Measurements from ENCODE around the gene FAXDC2. TPM values are rescaled to one million over a fixed set of nuclear protein-coding genes. Genes with fewer than 3 reads are reported as not detected.
A peak's percentile ranks its signal among the peaks of the same experiment; 100 is the strongest.

Gene FAXDC2
- total RNA-seq, 2 experiments from 2014 or later: not detected

GRCh38 chr5:154885439-154885838 lies 35.0 kb upstream of the FAXDC2 start:
- ChIA-PET POLR2A (no interaction called here), CTCF (interaction anchor here (1.2 kb wide), 1 partner anchor 235 kb away, joined by 4 read pairs; no protein-coding TSS in a partner anchor)
- peaks cover 86% of the 10 kb centered on the region for H3K36me3 Mint-ChIP-seq (ENCODE audit: low read depth)
- no peak for ATAC-seq
- H3K4me1 Mint-ChIP-seq (ENCODE audit: low read depth): no peaks in the 10 kb centered on the region
- peaks cover 22% of the 10 kb centered on the region for H3K9me3 Mint-ChIP-seq
- no peak overlapping the region for H3K27ac Mint-ChIP-seq
- no peak for DNase-seq
- H3K4me3 Mint-ChIP-seq: no peak overlapping the region
- TF ChIP-seq CTCF (IDR thresholded peaks at IDR 0.05): no peak
- intact Hi-C loops (cut with micrococcal nuclease): no loop called here
- no peaks in the 10 kb centered on the region for H3K27me3 Mint-ChIP-seq

- no peak for ATAC-seq
- Mint-ChIP-seq H3K36me3 (ENCODE audit: low read depth) (peaks cover 89% of the 10 kb centered on the region), H3K4me1 (ENCODE audit: low read depth) (no peaks in the 10 kb centered on the region), H3K27ac (no peak overlapping the region), H3K4me3 (no peak overlapping the region), H3K27me3 (no peaks in the 10 kb centered on the region), H3K9me3 (peaks cover 26% of the 10 kb centered on the region)
- ChIA-PET POLR2A (no interaction called here), CTCF (no interaction called here)
- no peak for DNase-seq
- TF ChIP-seq CTCF (IDR thresholded peaks at IDR 0.05): no peak
- intact Hi-C loops (cut with micrococcal nuclease): no loop called here
Observed at GRCh38 chr5:154884424-154884823, 34.0 kb upstream of the FAXDC2 start.

- Mint-ChIP-seq H3K9me3 (peaks cover 35% of the 10 kb centered on the region), H3K4me1 (ENCODE audit: low read depth) (no peaks in the 10 kb centered on the region), H3K27me3 (no peaks in the 10 kb centered on the region), H3K36me3 (ENCODE audit: low read depth) (peaks cover 86% of the 10 kb centered on the region), H3K27ac (no peak overlapping the region), H3K4me3 (no peak overlapping the region)
- ChIA-PET CTCF (no interaction called here), POLR2A (no interaction called here)
- no peak for ATAC-seq
- no peak for DNase-seq
- no peak for TF ChIP-seq CTCF (IDR thresholded peaks at IDR 0.05)
- intact Hi-C loops (cut with micrococcal nuclease): no loop called here
Observed at GRCh38 chr5:154881986-154882385, 31.6 kb upstream of the FAXDC2 start.

DNA sequence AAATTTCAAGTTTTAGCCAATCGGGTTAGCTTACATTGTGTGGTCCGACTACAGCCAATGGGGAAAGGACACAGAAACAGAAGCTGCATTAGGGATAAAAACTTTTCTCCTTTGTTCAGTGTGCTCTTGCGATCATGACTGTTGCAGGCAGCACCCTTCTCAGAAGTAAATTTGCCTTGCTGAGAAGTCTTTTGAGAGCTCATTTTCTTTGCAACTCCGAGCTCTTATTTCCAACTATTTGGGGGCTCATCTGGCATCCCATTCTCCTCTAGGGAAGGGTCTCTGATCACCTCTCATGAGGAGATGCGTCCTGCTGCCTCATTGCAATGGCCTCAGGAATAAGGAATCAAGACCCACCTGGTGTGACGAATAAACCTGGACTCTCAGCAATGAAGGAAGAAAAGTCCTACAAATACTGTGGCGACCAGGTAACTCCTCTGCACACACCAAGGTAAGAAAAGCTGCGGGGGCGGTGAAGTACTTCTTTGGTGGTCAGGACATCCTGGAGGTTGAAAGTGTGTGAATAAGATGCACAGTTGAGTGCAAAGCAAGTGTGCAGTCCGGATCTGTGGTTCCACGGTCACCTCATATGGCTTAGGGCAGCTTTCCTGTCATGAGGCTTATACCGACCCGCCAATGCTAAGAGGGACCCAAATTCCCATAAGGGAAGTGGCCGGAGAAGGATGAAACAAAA lies 28.4 kb upstream of the FAXDC2 start:
- TF ChIP-seq CTCF (IDR thresholded peaks at IDR 0.05): no peak
- DNase-seq: no peak
- no peak for ATAC-seq
- no peaks in the 10 kb centered on the region for H3K27me3 Mint-ChIP-seq
- no peak overlapping the region for H3K4me3 Mint-ChIP-seq
- no peak overlapping the region for H3K27ac Mint-ChIP-seq
- intact Hi-C loops (cut with micrococcal nuclease): loop anchor here (10.0 kb wide), 1 partner anchor 224 kb away; no protein-coding TSS in a partner anchor
- ChIA-PET CTCF (interaction anchor here (0.6 kb wide), 1 partner anchor 463 kb away, joined by 3 read pairs; no protein-coding TSS in a partner anchor), POLR2A (no interaction called here)
- peaks cover 78% of the 10 kb centered on the region for H3K36me3 Mint-ChIP-seq (ENCODE audit: low read depth)
- peaks cover 16% of the 10 kb centered on the region for H3K9me3 Mint-ChIP-seq
- H3K4me1 Mint-ChIP-seq (ENCODE audit: low read depth): no peaks in the 10 kb centered on the region

DNA sequence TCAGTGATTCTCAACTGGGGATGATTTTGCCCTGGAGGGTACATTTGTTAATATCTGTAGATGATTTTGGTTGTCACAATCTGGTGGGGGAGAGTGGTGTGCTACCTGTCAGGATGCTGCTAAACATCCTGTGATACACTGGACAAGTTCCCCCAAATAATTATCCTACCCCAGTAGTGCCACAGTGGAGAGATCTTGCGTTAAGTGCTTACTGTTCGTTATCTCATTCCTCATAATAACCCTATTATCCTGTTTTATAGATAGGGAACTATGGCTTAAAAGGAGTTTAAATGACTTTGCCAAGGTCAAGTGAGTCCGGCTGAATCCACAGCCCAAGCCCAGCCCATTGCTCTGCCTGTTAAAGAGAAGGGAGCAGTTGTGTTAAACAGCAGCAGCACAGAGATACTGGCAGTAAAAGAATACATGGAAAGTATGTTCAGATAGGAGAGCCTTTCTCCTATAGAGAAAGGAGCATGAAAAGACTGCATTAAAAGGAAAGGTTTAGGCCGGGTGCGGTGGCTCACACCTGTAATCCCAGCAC lies 23.5 kb upstream of the FAXDC2 start:
- H3K36me3 Mint-ChIP-seq (ENCODE audit: low read depth): peaks cover 64% of the 10 kb centered on the region
- no peaks in the 10 kb centered on the region for H3K4me1 Mint-ChIP-seq (ENCODE audit: low read depth)
- TF ChIP-seq CTCF (IDR thresholded peaks at IDR 0.05): no peak
- no peak overlapping the region for H3K4me3 Mint-ChIP-seq
- ChIA-PET CTCF (no interaction called here), POLR2A (no interaction called here)
- DNase-seq (no peak), ATAC-seq (no peak)
- H3K27ac Mint-ChIP-seq: peak overlapping the region; percentile 58
- H3K27me3 Mint-ChIP-seq: no peaks in the 10 kb centered on the region
- intact Hi-C loops (cut with micrococcal nuclease): loop anchor here (10.0 kb wide), 1 partner anchor 219 kb away; no protein-coding TSS in a partner anchor
- peaks cover 8% of the 10 kb centered on the region for H3K9me3 Mint-ChIP-seq
